SK-N-SH (cell line): Measurements from ENCODE around the gene SV2B. TPM values are rescaled to one million over a fixed set of nuclear protein-coding genes. Genes with fewer than 3 reads are reported as not detected.

ENCODE experiments used
- CTCF ChIA-PET: fragments of 300-600, 350-600 bp; formaldehyde crosslinking; extraction: SDS; loops from one replicate; lab custom pipeline; 2021; lab: Yijun Ruan, JAX
- POLR2A ChIA-PET: fragments of 350-600 bp; sonication (Branson Sonifier 250); formaldehyde crosslinking; extraction: SDS; loops from one replicate; lab custom pipeline; 2020; ENCODE audit warnings: antibody characterized with exemption, inconsistent platforms; lab: Yijun Ruan, JAX
- DNase-seq: peaks from one replicate; pipeline ENCODE4 v3.0.0; 2012
- H2AFZ ChIP-seq: fragments of 200-600 bp; sonication (generic); 2 replicates; pipeline ENCODE4 v1.8.1; 2016; ENCODE audit warnings: antibody characterized with exemption, mild to moderate bottlenecking, low read depth
- H3F3A ChIP-seq: fragments of 200-600 bp; sonication (generic); replicated peaks from 2 replicates; pipeline ENCODE3; 2016; ENCODE audit warnings: antibody characterized with exemption, mild to moderate bottlenecking; ENCODE audit not compliant: insufficient read depth
- H3K27ac ChIP-seq, 2 experiments: fragments of 200-500 bp in 1 of 2; fragments of 200-600 bp in 1 of 2; sonication (Bioruptor generic) in 1 of 2; sonication (generic), shearing (Covaris generic) in 1 of 2; 2 replicates each; pipeline versions ENCODE4 v1.5.1 to v1.6.1; 2014 to 2016; ENCODE audit warnings: low read depth in 2 of 2, inconsistent platforms in 1 of 2, low read length in 1 of 2, mild to moderate bottlenecking in 1 of 2, mixed read lengths in 1 of 2
- H3K27me3 ChIP-seq: fragments of 200-600 bp; sonication (generic), shearing (Covaris generic); 2 replicates; pipeline ENCODE4 v1.6.1; 2016; ENCODE audit warnings: mixed run types; ENCODE audit not compliant: insufficient read depth
- H3K36me3 ChIP-seq, 2 experiments: fragments of 200-500 bp in 1 of 2; fragments of 200-600 bp in 1 of 2; sonication (Bioruptor generic) in 1 of 2; sonication (generic) in 1 of 2; replicated peaks in 1 of 2; 2 replicates each; pipeline versions ENCODE3 to v1.5.1; 2014 to 2016; ENCODE audit warnings: low read length in 1 of 2, mild to moderate bottlenecking in 1 of 2; ENCODE audit not compliant: insufficient read depth in 2 of 2, control insufficient read depth in 1 of 2
- H3K4me1 ChIP-seq, 2 experiments: fragments of 200-500 bp in 1 of 2; fragments of 200-600 bp in 1 of 2; sonication (Bioruptor generic) in 1 of 2; sonication (generic), shearing (Covaris generic) in 1 of 2; 2 replicates each; pipeline versions ENCODE4 v1.5.1 to v1.6.1; 2014 to 2016; ENCODE audit warnings: low read depth in 1 of 2, low read length in 1 of 2, mixed run types in 1 of 2; ENCODE audit not compliant: insufficient read depth in 2 of 2, control insufficient read depth in 1 of 2
- H3K4me2 ChIP-seq: fragments of 200-600 bp; sonication (generic), shearing (Covaris generic); 2 replicates; pipeline ENCODE4 v1.6.1; 2017; ENCODE audit warnings: mixed run types
- H3K4me3 ChIP-seq, 2 experiments: fragments of 200-500 bp in 1 of 2; fragments of 200-600 bp in 1 of 2; sonication (Bioruptor generic) in 1 of 2; sonication (generic), shearing (Covaris generic) in 1 of 2; 2 replicates each; pipeline versions ENCODE4 v1.5.1 to v1.8.1; 2014 to 2016; ENCODE audit warnings: low read depth in 2 of 2, inconsistent platforms in 1 of 2, low read length in 1 of 2, mild to moderate bottlenecking in 1 of 2, mixed read lengths in 1 of 2, moderate library complexity in 1 of 2
- H3K79me2 ChIP-seq: fragments of 200-600 bp; sonication (generic); 2 replicates; pipeline ENCODE4 v1.8.1; 2017; ENCODE audit warnings: mild to moderate bottlenecking; ENCODE audit not compliant: insufficient read depth
- H3K9ac ChIP-seq: fragments of 200-600 bp; sonication (generic); 2 replicates; pipeline ENCODE4 v1.6.1; 2017; ENCODE audit warnings: mixed run types
- H3K9me2 ChIP-seq: fragments of 200-600 bp; sonication (generic); 2 replicates; pipeline ENCODE4 v1.6.1; 2017; ENCODE audit warnings: mixed run types
- H3K9me3 ChIP-seq: fragments of 200-600 bp; sonication (generic); 2 replicates; pipeline ENCODE4 v1.6.1; 2017; ENCODE audit warnings: mixed run types, mild to moderate bottlenecking, moderate library complexity
- H4K20me1 ChIP-seq: fragments of 200-600 bp; sonication (generic); 2 replicates; pipeline ENCODE4 v1.6.1; 2017; ENCODE audit warnings: mild to moderate bottlenecking, mixed run types; ENCODE audit not compliant: insufficient read depth
- CHD2 ChIP-seq: fragments of 150-350 bp; IDR thresholded peaks from 2 replicates; pipeline ENCODE4 v1.6.1; 2018; ENCODE audit warnings: low read length; ENCODE audit not compliant: partially characterized antibody
- EP300 ChIP-seq, 2 experiments: IDR thresholded peaks; 2 replicates each; pipeline versions ENCODE4 v1.4.0 to v1.6.1; 2012; ENCODE audit warnings: borderline replicate concordance in 1 of 2, low read depth in 1 of 2, low read length in 1 of 2
- FOSL2 ChIP-seq: IDR thresholded peaks from 2 replicates; pipeline ENCODE4 v1.4.0; 2012; ENCODE audit warnings: low read depth, mild to moderate bottlenecking, moderate library complexity, borderline replicate concordance
- JUND ChIP-seq: IDR thresholded peaks from 2 replicates; pipeline ENCODE4 v1.4.0; 2012
- RCOR1 ChIP-seq: fragments of 150-350 bp; IDR thresholded peaks from 2 replicates; pipeline ENCODE4 v1.6.1; 2017; ENCODE audit warnings: antibody characterized with exemption, low read length
- YY1 ChIP-seq: IDR thresholded peaks from 2 replicates; pipeline ENCODE4 v1.4.0; 2012; ENCODE audit warnings: low read depth, mild to moderate bottlenecking
- WGBS: methylation state at CpG from one replicate; pipeline ENCODE4 v1.1.6; 2017; ENCODE audit warnings: low lambda C conversion rate; 5-methylcytosine and 5-hydroxymethylcytosine counted together
- polyA plus RNA-seq, 3 experiments: library from polyadenylated mRNA; depleted of rRNA; stranded (reverse); fragments of >200 nt; gene quantifications; 2 replicates each; pipeline ENCODE4 v1.2.3, GENCODE V29; 2012
- TF ChIP-seq, protein P1 (sequence below): fragments of 150-350 bp; IDR thresholded peaks from 2 replicates; pipeline ENCODE4 v1.6.1; 2017; ENCODE audit warnings: antibody characterized with exemption, low read length, low read depth, borderline replicate concordance
- TF ChIP-seq, protein P2 (sequence below): IDR thresholded peaks from 2 replicates; pipeline ENCODE4 v1.4.0; 2012; ENCODE audit warnings: low read depth, borderline replicate concordance
- TF ChIP-seq, protein P3 (sequence below): fragments of 200-600 bp; sonication (generic); IDR thresholded peaks from 2 replicates; pipeline ENCODE4 v1.6.1; 2017; ENCODE audit warnings: antibody characterized with exemption, mild to moderate bottlenecking, moderate library complexity

The SV2B gene
- polyA plus RNA-seq, 1 of the 3 experiments (the other 2 are of a cell fraction), result not detected

DNA sequence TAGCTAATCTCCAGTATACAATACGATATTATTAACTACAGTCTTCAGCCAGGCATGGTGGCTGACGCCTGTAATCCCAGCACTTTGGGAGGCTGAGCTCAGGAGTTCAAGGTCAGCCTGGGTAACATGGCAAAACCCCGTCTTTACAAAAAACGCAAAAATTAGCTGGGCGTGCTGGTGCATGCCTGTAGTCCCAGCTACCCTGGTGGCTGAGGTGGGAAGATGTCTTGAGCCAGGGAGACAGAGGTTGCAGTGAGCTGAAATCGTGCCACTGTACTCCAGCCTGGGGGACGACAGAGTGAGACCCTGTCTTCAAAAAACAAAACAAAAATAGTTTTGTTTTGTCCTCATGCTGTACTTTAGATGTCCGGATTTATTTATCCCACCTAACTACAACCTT lies 29.2 kb upstream of the SV2B start:
- WGBS, result 35% methylated on average over 8 of the region's 8 CpGs
- TF ChIP-seq RCOR1 (no peak), FOSL2 (no peak), CHD2 (no peak), EP300 (IDR thresholded peaks at IDR 0.05; ENCODE audit: borderline replicate concordance in 1 of 2, low read depth in 1 of 2, low read length in 1 of 2) (no peak)
- TF ChIP-seq, protein P1, sequence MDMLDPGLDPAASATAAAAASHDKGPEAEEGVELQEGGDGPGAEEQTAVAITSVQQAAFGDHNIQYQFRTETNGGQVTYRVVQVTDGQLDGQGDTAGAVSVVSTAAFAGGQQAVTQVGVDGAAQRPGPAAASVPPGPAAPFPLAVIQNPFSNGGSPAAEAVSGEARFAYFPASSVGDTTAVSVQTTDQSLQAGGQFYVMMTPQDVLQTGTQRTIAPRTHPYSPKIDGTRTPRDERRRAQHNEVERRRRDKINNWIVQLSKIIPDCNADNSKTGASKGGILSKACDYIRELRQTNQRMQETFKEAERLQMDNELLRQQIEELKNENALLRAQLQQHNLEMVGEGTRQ, result no peak
- Histone ChIP-seq H3K9ac (no peak overlapping the region), H3K36me3 (no peaks in the 10 kb centered on the region), H3K9me2 (no peaks in the 10 kb centered on the region), H3K4me2 (no peak overlapping the region), H3K79me2 (no peaks in the 10 kb centered on the region), H3F3A (no peaks in the 10 kb centered on the region), H3K27me3 (no peaks in the 10 kb centered on the region), H2AFZ (no peak overlapping the region), H3K4me1 (peaks cover 0 to 8% of the 10 kb centered on the region in 2 experiments; a peak in 1 of 4 replicates), H4K20me1 (no peaks in the 10 kb centered on the region), H3K4me3 (no peak overlapping the region), H3K27ac (no peak overlapping the region), H3K9me3 (no peaks in the 10 kb centered on the region)
- ChIA-PET POLR2A (no interaction called here), CTCF (interaction anchor here (1.1 to 2.0 kb wide), 5 partner anchors 15 to 177 kb away, joined by 3 to 9 read pairs (median 4); no protein-coding TSS in a partner anchor)
- DNase-seq, result no peak

DNA sequence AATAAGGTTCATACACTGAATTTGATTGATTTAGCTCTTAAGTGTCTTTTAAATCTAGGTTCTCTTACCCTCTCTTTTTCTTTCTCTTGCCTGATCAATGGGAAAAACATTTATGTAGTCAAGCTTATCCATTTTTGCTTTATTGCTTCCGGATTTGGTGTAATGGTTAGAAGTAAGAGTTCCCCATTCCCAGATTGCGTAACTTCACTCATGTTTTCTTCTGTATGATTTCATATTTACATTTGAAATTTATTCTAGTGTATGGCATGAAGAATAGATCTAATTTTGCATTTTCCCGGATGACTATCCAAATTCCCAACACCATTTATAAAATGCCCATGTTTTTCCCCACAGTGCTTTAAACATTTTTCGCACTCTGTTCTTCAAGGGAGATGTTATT lies 27.9 kb upstream of the SV2B start:
- Histone ChIP-seq H3K27me3 (no peaks in the 10 kb centered on the region), H3K4me1 (peaks cover 0 to 7% of the 10 kb centered on the region in 2 experiments; a peak in 1 of 4 replicates), H3K9me2 (no peaks in the 10 kb centered on the region), H3K27ac (no peak overlapping the region), H3K79me2 (no peaks in the 10 kb centered on the region), H2AFZ (no peak overlapping the region), H3K4me2 (no peak overlapping the region), H3K4me3 (no peak overlapping the region), H3K36me3 (no peaks in the 10 kb centered on the region), H3K9ac (no peak overlapping the region), H4K20me1 (no peaks in the 10 kb centered on the region), H3K9me3 (no peaks in the 10 kb centered on the region), H3F3A (no peaks in the 10 kb centered on the region)
- DNase-seq, result no peak
- no peak for TF ChIP-seq YY1
- TF ChIP-seq, protein P2, sequence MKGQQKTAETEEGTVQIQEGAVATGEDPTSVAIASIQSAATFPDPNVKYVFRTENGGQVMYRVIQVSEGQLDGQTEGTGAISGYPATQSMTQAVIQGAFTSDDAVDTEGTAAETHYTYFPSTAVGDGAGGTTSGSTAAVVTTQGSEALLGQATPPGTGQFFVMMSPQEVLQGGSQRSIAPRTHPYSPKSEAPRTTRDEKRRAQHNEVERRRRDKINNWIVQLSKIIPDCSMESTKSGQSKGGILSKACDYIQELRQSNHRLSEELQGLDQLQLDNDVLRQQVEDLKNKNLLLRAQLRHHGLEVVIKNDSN, result no peak
- TF ChIP-seq, protein P3, sequence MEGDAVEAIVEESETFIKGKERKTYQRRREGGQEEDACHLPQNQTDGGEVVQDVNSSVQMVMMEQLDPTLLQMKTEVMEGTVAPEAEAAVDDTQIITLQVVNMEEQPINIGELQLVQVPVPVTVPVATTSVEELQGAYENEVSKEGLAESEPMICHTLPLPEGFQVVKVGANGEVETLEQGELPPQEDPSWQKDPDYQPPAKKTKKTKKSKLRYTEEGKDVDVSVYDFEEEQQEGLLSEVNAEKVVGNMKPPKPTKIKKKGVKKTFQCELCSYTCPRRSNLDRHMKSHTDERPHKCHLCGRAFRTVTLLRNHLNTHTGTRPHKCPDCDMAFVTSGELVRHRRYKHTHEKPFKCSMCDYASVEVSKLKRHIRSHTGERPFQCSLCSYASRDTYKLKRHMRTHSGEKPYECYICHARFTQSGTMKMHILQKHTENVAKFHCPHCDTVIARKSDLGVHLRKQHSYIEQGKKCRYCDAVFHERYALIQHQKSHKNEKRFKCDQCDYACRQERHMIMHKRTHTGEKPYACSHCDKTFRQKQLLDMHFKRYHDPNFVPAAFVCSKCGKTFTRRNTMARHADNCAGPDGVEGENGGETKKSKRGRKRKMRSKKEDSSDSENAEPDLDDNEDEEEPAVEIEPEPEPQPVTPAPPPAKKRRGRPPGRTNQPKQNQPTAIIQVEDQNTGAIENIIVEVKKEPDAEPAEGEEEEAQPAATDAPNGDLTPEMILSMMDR, result no peak
- TF ChIP-seq JUND, result no peak
- 51% methylated on average over 4 of the region's 4 CpGs for WGBS
- CTCF ChIA-PET, result interaction anchor here (1.3 to 2.0 kb wide), 2 partner anchors 153 to 175 kb away, joined by 3 to 9 read pairs; no protein-coding TSS in a partner anchor
- POLR2A ChIA-PET, result no interaction called here
